WTC11 (cell line): Measurements from ENCODE around the gene IL26.

Source experiments
- ATF2 ChIP-seq: sonication (generic); formaldehyde crosslinking; IDR thresholded peaks from 2 replicates; pipeline ENCODE4 v1.8.1; 2022; ENCODE audit warnings: low read depth, missing genetic modification reagents, borderline replicate concordance
- CBFB ChIP-seq: sonication (generic); formaldehyde crosslinking; IDR thresholded peaks from 2 replicates; pipeline ENCODE4 v1.8.1; 2022; ENCODE audit warnings: mild to moderate bottlenecking, low read depth, missing genetic modification reagents
- CTCF ChIP-seq: fragments of 200-600 bp; IDR thresholded peaks from 2 replicates; pipeline ENCODE4 v1.8.0; 2022; ENCODE audit warnings: antibody characterized with exemption
- E2F4 ChIP-seq: sonication (generic); formaldehyde crosslinking; IDR thresholded peaks from 2 replicates; pipeline ENCODE4 v1.8.1; 2022; ENCODE audit warnings: low read depth, mild to moderate bottlenecking, moderate library complexity, missing genetic modification reagents, borderline replicate concordance
- NR2C2 ChIP-seq: sonication (generic); formaldehyde crosslinking; IDR thresholded peaks from 2 replicates; pipeline ENCODE4 v1.8.0; 2022; ENCODE audit warnings: mild to moderate bottlenecking, missing genetic modification reagents
- OVOL2 ChIP-seq: fragments of 250-450 bp; sonication (Bioruptor Pico); IDR thresholded peaks from 2 replicates; pipeline ENCODE4 v1.9.0; 2021; ENCODE audit warnings: mild to moderate bottlenecking, borderline replicate concordance
- TP53 ChIP-seq: sonication (generic); formaldehyde crosslinking; IDR thresholded peaks from 2 replicates; pipeline ENCODE4 v1.8.1; 2023; ENCODE audit warnings: mild to moderate bottlenecking, missing genetic modification reagents
- ZBTB21 ChIP-seq: sonication (generic); formaldehyde crosslinking; IDR thresholded peaks from 2 replicates; pipeline ENCODE4 v1.8.1; 2023; ENCODE audit warnings: mild to moderate bottlenecking, missing genetic modification reagents, borderline replicate concordance
- ZNF138 ChIP-seq: sonication (generic); formaldehyde crosslinking; conservative IDR thresholded peaks from 2 replicates; pipeline ENCODE4 v1.8.1; 2022; ENCODE audit warnings: mild to moderate bottlenecking, moderate library complexity, missing genetic modification reagents
- ZNF232 ChIP-seq: sonication (generic); formaldehyde crosslinking; IDR thresholded peaks from 2 replicates; pipeline ENCODE4 v1.8.0; 2022; ENCODE audit warnings: mild to moderate bottlenecking, missing genetic modification reagents
- ZNF512 ChIP-seq: sonication (generic); formaldehyde crosslinking; IDR thresholded peaks from 2 replicates; pipeline ENCODE4 v1.8.1; 2022; ENCODE audit warnings: missing genetic modification reagents, borderline replicate concordance
- TF ChIP-seq, protein P1 (sequence below): sonication (generic); formaldehyde crosslinking; IDR thresholded peaks from 2 replicates; pipeline ENCODE4 v1.8.0; 2022; ENCODE audit warnings: missing genetic modification reagents

DNA sequence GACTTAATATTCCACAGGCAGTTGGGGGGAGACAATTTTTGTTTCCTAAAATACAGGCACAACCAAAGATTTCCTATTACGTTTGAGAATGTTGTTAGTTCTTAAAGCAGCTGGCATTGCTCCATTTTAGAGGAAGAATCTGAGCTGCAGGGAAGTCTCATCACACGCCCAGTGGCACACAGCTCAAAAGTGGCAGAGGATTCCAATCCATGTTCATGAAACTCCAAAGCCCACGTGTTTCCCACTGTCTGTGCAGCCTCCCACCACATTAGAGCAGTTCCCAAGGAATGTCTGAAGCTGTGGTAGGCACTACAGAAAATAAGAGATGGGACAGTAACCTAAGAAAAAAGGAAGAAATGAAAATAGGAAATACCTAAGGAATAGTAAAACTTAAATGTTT, 6.1 kb upstream of the IL26 start:
- TF ChIP-seq ZNF138 (CRISPR knock-in tag) = no peak
- TF ChIP-seq ZNF512 = no peak
- TF ChIP-seq TP53 (CRISPR knock-in tag) = no peak
- TF ChIP-seq CTCF = no peak
- no peak for TF ChIP-seq OVOL2
- TF ChIP-seq ATF2 (CRISPR knock-in tag) = no peak
- no peak for TF ChIP-seq E2F4 (CRISPR knock-in tag)
- no peak for TF ChIP-seq ZBTB21
- no peak for TF ChIP-seq NR2C2 (CRISPR knock-in tag)
- no peak for TF ChIP-seq CBFB (CRISPR knock-in tag)
- no peak for TF ChIP-seq ZNF232
- TF ChIP-seq, protein P1, sequence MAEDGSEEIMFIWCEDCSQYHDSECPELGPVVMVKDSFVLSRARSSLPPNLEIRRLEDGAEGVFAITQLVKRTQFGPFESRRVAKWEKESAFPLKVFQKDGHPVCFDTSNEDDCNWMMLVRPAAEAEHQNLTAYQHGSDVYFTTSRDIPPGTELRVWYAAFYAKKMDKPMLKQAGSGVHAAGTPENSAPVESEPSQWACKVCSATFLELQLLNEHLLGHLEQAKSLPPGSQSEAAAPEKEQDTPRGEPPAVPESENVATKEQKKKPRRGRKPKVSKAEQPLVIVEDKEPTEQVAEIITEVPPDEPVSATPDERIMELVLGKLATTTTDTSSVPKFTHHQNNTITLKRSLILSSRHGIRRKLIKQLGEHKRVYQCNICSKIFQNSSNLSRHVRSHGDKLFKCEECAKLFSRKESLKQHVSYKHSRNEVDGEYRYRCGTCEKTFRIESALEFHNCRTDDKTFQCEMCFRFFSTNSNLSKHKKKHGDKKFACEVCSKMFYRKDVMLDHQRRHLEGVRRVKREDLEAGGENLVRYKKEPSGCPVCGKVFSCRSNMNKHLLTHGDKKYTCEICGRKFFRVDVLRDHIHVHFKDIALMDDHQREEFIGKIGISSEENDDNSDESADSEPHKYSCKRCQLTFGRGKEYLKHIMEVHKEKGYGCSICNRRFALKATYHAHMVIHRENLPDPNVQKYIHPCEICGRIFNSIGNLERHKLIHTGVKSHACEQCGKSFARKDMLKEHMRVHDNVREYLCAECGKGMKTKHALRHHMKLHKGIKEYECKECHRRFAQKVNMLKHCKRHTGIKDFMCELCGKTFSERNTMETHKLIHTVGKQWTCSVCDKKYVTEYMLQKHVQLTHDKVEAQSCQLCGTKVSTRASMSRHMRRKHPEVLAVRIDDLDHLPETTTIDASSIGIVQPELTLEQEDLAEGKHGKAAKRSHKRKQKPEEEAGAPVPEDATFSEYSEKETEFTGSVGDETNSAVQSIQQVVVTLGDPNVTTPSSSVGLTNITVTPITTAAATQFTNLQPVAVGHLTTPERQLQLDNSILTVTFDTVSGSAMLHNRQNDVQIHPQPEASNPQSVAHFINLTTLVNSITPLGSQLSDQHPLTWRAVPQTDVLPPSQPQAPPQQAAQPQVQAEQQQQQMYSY (CRISPR knock-in tag) = no peak
